UCSD-AML1 (cell line): ENCODE measurements around the gene GCAT.

ENCODE experiments used
- DNase-seq: peaks from one replicate; lab custom pipeline; 2025; ENCODE audit not compliant: unreplicated experiment; lab: John Stamatoyannopoulos, UW

Gene GCAT

GRCh38 chr22:37807410-37808293 lies at the start of gene GCAT:
GCAT (plus strand) TSS chr22:37807934; CDS start chr22:37807968, 34 bp downstream.
- peak; percentile 97 for DNase-seq

- DNase-seq, result peak; percentile 46
Measured at GRCh38 chr22:37758694-37759093, 49.0 kb upstream of the GCAT start.

GRCh38 chr22:37759281-37759680 lies 48.5 kb upstream of the GCAT start:
- no peak for DNase-seq

GRCh38 chr22:37760152-37760551 lies 47.6 kb upstream of the GCAT start:
- no peak for DNase-seq

- DNase-seq, result no peak
Measured at GRCh38 chr22:37762389-37762836, 45.3 kb upstream of the GCAT start.

GRCh38 chr22:37763012-37763411 lies 44.7 kb upstream of the GCAT start:
- no peak for DNase-seq

GRCh38 chr22:37763652-37764051 lies 44.1 kb upstream of the GCAT start:
- no peak for DNase-seq

- DNase-seq, result no peak
Measured at GRCh38 chr22:37764622-37765021, 43.1 kb upstream of the GCAT start.

GRCh38 chr22:37765498-37765897 lies 42.2 kb upstream of the GCAT start:
- DNase-seq, result no peak

- no peak for DNase-seq
Measured at GRCh38 chr22:37765953-37766576, 41.7 kb upstream of the GCAT start.

GRCh38 chr22:37768273-37768672 lies 39.5 kb upstream of the GCAT start:
- no peak for DNase-seq

GRCh38 chr22:37769056-37769455 lies 38.7 kb upstream of the GCAT start:
- no peak for DNase-seq

- DNase-seq, result no peak
Measured at GRCh38 chr22:37771081-37771480, 36.7 kb upstream of the GCAT start.

GRCh38 chr22:37771702-37772427 lies 35.9 kb upstream of the GCAT start:
- no peak for DNase-seq

GRCh38 chr22:37774728-37775127 lies 33.0 kb upstream of the GCAT start:
- DNase-seq, result no peak

- no peak for DNase-seq
Measured at GRCh38 chr22:37775785-37776638, 31.7 kb upstream of the GCAT start.

GRCh38 chr22:37776639-37777005 lies 31.1 kb upstream of the GCAT start:
- no peak for DNase-seq

GRCh38 chr22:37777122-37777687 lies 30.5 kb upstream of the GCAT start:
- no peak for DNase-seq

GRCh38 chr22:37778370-37779009 lies 29.2 kb upstream of the GCAT start:
- DNase-seq, result no peak
